Endodermal cell (in vitro differentiated cells): ENCODE data around the gene DDX20. TPM values are rescaled to one million over a fixed set of nuclear protein-coding genes. Genes with fewer than 3 reads are reported as not detected.

Experiments
- DNase-seq: peaks from one replicate; pipeline ENCODE4 v3.0.0-alpha.2; 2017
- H3K27ac ChIP-seq: 2 replicates; pipeline ENCODE4 v1.5.1; 2013; ENCODE audit warnings: mild to moderate bottlenecking, low read depth, low read length, moderate library complexity
- H3K27me3 ChIP-seq: 2 replicates; pipeline ENCODE4 v1.6.1; 2013; ENCODE audit warnings: mild to moderate bottlenecking, low read length, moderate library complexity; ENCODE audit not compliant: insufficient read depth, control insufficient read depth, poor library complexity, severe bottlenecking
- H3K36me3 ChIP-seq: 2 replicates; pipeline ENCODE4 v1.7.0; 2013; ENCODE audit warnings: mild to moderate bottlenecking, low read length, moderate library complexity; ENCODE audit not compliant: control insufficient read depth, insufficient read depth
- H3K4me1 ChIP-seq: one replicate; pipeline ENCODE4 v1.7.0; 2013; ENCODE audit warnings: low read length; ENCODE audit not compliant: control insufficient read depth, insufficient read depth
- H3K4me3 ChIP-seq: 2 replicates; pipeline ENCODE4 v1.5.1; 2013; ENCODE audit warnings: mild to moderate bottlenecking, low read length, moderate library complexity
- H3K9ac ChIP-seq: 2 replicates; pipeline ENCODE4 v1.6.1; 2013; ENCODE audit warnings: mild to moderate bottlenecking, low read length, moderate library complexity; ENCODE audit not compliant: poor library complexity, severe bottlenecking; ENCODE audit errors: extremely low read depth
- H3K9me3 ChIP-seq: 2 replicates; pipeline ENCODE4 v1.6.1; 2013; ENCODE audit warnings: mild to moderate bottlenecking, low read length, moderate library complexity; ENCODE audit not compliant: control insufficient read depth
- H3K27ac Mint-ChIP-seq: 2 replicates; pipeline ENCODE4 v1.8.0; 2020; ENCODE audit warnings: mixed read lengths
- H3K27me3 Mint-ChIP-seq: 2 replicates; pipeline ENCODE4 v1.8.0; 2021; ENCODE audit warnings: mild to moderate bottlenecking, mixed read lengths; ENCODE audit not compliant: insufficient read depth
- H3K36me3 Mint-ChIP-seq: 2 replicates; pipeline ENCODE4 v1.8.0; 2020; ENCODE audit warnings: low read depth, mixed read lengths
- H3K4me1 Mint-ChIP-seq: 2 replicates; pipeline ENCODE4 v1.8.0; 2020; ENCODE audit warnings: mixed read lengths
- H3K4me3 Mint-ChIP-seq: 2 replicates; pipeline ENCODE4 v1.8.0; 2020; ENCODE audit warnings: mild to moderate bottlenecking, moderate library complexity, mixed read lengths
- H3K9me3 Mint-ChIP-seq: 2 replicates; pipeline ENCODE4 v1.8.0; 2020; ENCODE audit warnings: mild to moderate bottlenecking, mixed read lengths
- WGBS, 2 experiments: methylation state at CpG; one replicate each; pipeline versions ENCODE4 v1.1.5 to v1.1.7; 2013; ENCODE audit warnings: missing lambda C conversion rate in 2 of 2, mixed read lengths in 1 of 2; ENCODE audit not compliant: insufficient coverage in 1 of 2, insufficient read length in 1 of 2; 5-methylcytosine and 5-hydroxymethylcytosine counted together
- total RNA-seq, 2 donors: library from RNA; stranded (reverse); fragmentation: NEBNext Ultra II Directional in 1 of 2; extraction: Animal tissue kit (Norgen Biotek cat#: 25700) in 1 of 2; gene quantifications; 2 replicates in 1 of 2; 3 replicates in 1 of 2; pipeline ENCODE4 v1.2.1, GENCODE V29; 2021
- TF ChIP-seq, protein P1 (sequence below): fragments of 200-600 bp; sonication (generic); conservative IDR thresholded peaks from 2 replicates; pipeline ENCODE4 v1.5.0; 2021; ENCODE audit warnings: antibody characterized with exemption, mild to moderate bottlenecking

The DDX20 gene
- total RNA-seq, 2 donors from 2014 or later, result 19.4 to 19.8 TPM

DNA sequence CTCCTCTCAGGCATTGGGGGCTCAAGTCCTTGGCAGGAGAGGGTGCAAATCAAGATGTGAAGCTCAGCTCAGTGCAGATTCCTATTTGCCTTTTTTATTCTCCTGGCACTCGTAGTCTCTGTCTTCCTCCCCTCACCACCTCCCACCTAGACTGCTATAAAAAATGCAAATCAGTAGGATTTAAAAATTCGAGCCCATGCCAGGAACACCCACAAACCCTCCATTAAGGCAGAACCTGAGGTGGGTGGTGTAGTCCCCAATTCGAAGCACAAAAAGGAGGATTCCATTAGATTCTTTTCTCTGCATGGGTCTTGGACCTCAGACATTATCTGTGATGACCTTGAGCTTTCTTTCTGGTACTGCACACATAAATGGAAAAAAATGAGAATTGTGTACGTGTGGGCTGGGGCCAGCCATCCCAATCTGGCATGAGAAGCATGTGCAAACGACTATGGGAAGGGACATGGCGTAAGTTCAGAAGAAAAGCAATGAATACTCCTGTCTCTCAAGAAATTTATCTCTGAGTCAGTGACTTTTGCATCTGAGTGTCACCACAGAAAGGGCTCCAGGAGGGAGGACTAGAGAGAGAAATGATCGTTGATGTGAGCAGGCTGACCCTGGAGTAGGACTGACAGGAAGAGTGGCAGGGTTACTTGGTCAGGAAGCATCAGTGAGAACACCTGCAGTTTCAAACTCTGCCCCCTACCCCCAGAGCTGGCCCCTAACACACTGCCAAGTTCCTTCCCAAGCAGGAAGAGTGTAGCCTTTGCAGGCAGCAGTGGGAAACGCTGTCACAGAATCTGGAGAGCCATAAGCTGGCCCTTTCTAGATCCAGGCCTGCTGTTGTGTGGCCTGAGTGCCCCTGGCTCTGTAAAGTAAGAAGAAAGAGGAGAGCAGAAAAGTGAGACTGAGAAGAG lies 18.2 kb upstream of the DDX20 start:
- Mint-ChIP-seq H3K27ac (no peak overlapping the region), H3K4me3 (peak overlapping the region; percentile 65), H3K36me3 (no peaks in the 10 kb centered on the region), H3K4me1 (peaks cover 9% of the 10 kb centered on the region), H3K27me3 (peaks cover 25% of the 10 kb centered on the region), H3K9me3 (no peaks in the 10 kb centered on the region)
- WGBS, 2 experiments, result 36 to 61% methylated on average over 3 to 8 of the region's 8 CpGs
- Histone ChIP-seq H3K4me3 (peak overlapping the region; percentile 84), H3K27me3 (peaks cover 39% of the 10 kb centered on the region), H3K4me1 (peaks cover 10% of the 10 kb centered on the region), H3K36me3 (no peaks in the 10 kb centered on the region), H3K9ac (no peak overlapping the region), H3K27ac (no peak overlapping the region), H3K9me3 (no peaks in the 10 kb centered on the region)
- TF ChIP-seq, protein P1, sequence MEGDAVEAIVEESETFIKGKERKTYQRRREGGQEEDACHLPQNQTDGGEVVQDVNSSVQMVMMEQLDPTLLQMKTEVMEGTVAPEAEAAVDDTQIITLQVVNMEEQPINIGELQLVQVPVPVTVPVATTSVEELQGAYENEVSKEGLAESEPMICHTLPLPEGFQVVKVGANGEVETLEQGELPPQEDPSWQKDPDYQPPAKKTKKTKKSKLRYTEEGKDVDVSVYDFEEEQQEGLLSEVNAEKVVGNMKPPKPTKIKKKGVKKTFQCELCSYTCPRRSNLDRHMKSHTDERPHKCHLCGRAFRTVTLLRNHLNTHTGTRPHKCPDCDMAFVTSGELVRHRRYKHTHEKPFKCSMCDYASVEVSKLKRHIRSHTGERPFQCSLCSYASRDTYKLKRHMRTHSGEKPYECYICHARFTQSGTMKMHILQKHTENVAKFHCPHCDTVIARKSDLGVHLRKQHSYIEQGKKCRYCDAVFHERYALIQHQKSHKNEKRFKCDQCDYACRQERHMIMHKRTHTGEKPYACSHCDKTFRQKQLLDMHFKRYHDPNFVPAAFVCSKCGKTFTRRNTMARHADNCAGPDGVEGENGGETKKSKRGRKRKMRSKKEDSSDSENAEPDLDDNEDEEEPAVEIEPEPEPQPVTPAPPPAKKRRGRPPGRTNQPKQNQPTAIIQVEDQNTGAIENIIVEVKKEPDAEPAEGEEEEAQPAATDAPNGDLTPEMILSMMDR, result no peak
- no peak for DNase-seq

GRCh38 chr1:111738133-111738435 lies 17.6 kb upstream of the DDX20 start:
- Mint-ChIP-seq H3K27me3 (peaks cover 32% of the 10 kb centered on the region), H3K9me3 (no peaks in the 10 kb centered on the region), H3K4me3 (peak overlapping the region; percentile 65), H3K36me3 (no peaks in the 10 kb centered on the region), H3K27ac (no peak overlapping the region), H3K4me1 (peaks cover 9% of the 10 kb centered on the region)
- Histone ChIP-seq H3K9ac (no peak overlapping the region), H3K4me1 (peaks cover 10% of the 10 kb centered on the region), H3K36me3 (no peaks in the 10 kb centered on the region), H3K9me3 (no peaks in the 10 kb centered on the region), H3K4me3 (peak overlapping the region; percentile 84), H3K27ac (no peak overlapping the region), H3K27me3 (peaks cover 41% of the 10 kb centered on the region)
- DNase-seq, result no peak
- 11 to 29% methylated on average over 4 to 7 of the region's 9 CpGs for WGBS, 2 experiments
- TF ChIP-seq, protein P1, result no peak

DNA sequence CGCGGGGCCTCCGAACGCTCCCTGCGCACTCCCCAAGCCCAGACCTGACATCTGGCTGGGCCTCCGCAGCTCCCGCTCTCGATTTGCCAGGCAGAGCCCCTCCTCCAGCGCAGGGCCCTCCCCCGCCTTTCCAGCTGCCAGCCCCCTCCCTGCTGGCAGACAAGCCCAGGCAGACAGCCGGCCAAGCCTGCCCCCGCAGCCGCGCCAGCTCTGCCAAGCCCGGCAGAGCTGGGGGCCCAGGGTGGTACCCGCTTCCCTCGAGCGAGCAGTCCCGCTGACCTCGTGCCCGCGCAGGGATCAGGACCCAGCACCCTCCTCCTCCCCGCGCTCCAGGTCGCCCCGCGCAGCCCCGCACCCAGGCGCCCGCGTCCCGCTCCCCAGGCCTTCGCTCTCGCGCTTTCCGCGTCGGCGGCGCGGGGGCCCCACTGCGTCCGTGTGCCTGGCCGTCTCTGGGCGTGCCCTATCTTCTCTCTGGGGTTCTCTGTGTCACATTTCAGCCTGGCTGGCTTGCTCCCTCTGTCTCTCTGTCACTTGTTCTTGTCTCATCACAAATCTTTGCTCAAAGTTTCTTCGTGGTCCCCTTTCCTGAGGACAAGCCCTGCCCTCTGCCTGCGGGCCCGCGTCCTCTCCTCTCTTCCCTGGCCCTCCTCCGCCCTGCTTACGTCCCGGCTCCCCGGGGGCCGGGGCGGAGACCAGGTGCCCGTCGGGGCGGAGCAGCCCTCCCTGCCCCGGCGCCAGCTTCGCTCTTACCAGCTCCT lies 17.1 kb upstream of the DDX20 start:
- peaks cover 10% of the 10 kb centered on the region for H3K4me1 ChIP-seq
- Mint-ChIP-seq H3K9me3 (no peaks in the 10 kb centered on the region), H3K4me1 (peaks cover 9% of the 10 kb centered on the region), H3K27ac (peak overlapping the region; percentile 63), H3K4me3 (peak overlapping the region; percentile 65), H3K36me3 (no peaks in the 10 kb centered on the region), H3K27me3 (peaks cover 34% of the 10 kb centered on the region)
- H3K27ac ChIP-seq, result peak overlapping the region; percentile 96
- DNase-seq, result peak; percentile 88
- H3K9me3 ChIP-seq, result no peaks in the 10 kb centered on the region
- peak overlapping the region; percentile 84 for H3K4me3 ChIP-seq
- WGBS, 2 experiments, result 0% methylated on average over 15 to 61 of the region's 61 CpGs
- H3K9ac ChIP-seq, result peak overlapping the region; percentile 32
- TF ChIP-seq, protein P1, result no peak
- peaks cover 41% of the 10 kb centered on the region for H3K27me3 ChIP-seq
- no peaks in the 10 kb centered on the region for H3K36me3 ChIP-seq
